ENCODE measurements around the gene KIF6.

The KIF6 gene

DNA sequence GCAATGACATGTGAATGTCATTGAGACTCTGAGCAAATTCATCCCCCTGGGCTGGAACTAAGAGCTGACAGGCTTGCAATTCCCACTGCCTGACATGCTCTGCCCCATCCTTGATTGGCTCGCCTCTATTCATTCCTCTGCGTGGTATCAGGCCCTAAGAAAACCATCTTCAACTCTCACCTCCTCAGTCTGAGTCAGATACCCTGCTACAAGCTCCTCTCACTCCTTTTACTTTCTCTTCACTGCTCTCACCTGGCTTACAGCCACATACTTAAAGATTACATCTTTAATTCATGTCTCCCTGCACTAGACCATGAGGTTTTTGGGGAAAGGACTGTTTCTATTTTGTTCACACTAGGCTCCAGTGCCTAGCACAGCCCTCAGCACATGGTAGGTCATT is 131.6 kb downstream of the KIF6 start:
- DNase-seq (ENCODE audit: low spot score) = no peak

GRCh38 chr6:39590871-39591393 is 134.3 kb downstream of the KIF6 start:
- no peak for DNase-seq (ENCODE audit: low spot score)

GRCh38 chr6:39587080-39587479 is 138.1 kb downstream of the KIF6 start:
- no peak for DNase-seq (ENCODE audit: low spot score)

DNA sequence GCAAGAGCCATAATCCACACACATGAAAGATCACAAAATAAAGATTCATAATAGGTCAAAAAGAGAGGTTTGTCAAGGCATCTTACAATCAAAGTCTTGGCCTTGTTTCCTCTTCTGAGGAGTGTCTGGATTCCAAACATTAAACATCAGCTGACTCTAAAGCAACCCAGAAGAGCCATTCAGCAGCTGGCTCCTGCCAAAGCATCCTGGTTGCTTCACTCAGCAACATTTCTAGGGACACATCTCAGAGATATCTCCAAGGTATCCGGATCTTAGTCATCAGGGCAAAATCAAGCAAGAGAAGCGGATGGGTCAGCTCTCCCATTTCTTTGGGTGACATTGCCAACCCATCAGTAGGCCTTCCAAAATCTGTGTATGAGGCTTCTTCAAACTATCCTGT is 139.6 kb downstream of the KIF6 start:
- DNase-seq (ENCODE audit: low spot score) = no peak

DNA sequence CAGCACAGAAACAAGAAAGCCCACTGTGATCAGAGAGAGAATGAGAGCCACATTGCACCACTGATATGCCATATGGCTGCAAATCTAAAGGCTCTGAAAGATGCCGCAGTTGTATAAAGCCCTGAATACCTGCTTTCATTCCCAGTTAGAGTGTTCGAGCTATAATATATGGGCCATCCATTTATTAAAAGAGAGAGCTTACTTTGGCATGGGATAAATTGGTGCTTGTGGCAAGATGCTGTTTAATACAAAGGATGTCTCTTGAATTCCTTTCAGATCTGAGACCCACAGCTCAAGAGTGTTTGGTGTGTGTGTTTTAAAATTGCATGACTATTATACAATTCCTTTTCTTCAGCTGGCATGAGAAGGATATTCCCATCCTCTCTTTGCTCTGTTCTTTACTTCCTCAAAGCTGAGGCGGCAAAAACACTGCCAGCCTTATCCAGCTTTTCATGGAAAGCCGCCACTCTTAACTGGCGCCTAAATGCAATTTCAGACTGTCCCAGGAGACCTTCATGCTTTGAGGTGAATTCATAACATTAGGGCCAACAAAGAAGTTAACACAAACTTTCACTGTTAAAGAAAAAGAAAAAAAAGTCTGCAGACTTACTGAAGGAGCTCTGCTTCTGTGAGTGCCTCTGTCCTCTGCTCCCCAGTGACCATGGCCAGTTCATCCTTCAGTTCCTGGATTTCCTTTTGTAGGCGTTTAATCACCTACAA is 147.6 kb downstream of the KIF6 start:
- no peak for DNase-seq (ENCODE audit: low spot score)

DNA sequence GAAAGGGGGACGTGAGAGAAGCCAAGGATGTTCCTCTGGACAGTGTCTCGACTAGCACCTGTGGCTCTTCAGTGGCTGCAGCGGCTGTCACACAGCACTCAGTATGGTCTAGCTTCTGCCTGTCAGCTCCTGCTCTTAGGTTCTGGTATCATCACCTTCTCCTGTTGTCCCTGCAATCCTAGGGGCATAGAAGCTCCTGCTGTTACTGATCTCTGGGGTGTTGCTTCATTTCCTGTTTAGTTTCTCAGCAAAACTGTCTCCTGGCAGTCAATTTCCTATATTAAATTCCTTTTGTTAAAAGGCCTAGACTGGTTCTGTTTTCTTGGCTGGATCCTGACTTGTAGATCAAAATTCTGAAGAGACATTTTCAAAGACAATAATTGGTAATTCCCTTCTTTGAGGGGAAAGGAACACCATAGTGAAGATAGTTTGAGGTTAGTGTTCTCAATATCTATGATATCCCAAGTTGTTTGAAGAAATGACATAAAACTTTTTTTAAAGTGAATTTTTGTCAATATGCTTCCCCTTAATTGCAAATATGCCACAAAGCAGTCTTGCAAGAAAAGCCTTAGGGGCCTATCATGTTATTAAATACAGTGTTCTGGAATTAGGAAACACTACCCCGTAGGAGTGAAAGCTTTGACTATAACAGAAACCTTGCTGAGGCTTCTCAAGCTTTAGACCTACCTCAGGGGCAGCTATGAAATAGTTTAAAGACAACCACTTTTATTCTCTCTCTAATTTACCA is 148.5 kb downstream of the KIF6 start:
- DNase-seq (ENCODE audit: low spot score) = no peak

DNA sequence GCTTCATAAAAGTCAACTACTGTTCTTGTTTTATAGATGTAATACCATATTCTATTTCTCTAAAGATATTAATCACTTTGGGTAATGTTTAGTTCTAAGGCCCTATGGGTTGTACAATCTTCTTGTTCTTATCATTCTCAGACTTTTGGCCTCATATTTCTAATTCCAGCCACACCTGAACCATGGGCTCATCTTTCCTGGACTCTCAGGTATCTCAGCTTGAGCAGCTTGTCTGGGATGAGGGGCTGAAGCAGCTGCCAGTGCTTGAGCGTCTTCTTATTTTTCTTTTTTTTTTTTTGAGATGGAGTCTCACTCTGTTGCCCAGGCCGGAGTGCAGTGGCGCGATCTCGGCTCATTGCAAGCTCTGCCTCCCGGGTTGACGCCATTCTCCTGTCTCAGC is 150.2 kb downstream of the KIF6 start:
- no peak for DNase-seq (ENCODE audit: low spot score)

DNA sequence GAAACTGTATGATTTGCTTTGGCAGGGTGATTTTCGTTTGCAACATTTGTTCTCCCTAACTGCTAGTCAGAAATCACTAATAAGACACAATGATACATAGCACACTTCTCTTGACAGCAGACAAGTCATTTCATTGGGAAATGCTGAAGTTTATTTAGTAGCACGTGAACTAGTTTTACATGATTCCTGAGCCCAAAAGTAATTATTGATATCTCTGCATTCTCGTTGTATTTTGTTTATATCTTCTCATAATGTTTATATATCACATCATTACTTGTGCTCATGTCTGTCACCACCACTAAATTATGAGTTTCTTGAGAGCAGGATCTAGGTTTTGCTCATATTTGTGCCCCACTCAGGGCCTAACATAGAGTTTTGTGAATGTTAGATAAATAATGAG is 151.7 kb downstream of the KIF6 start:
- DNase-seq (ENCODE audit: low spot score) = no peak

GRCh38 chr6:39572661-39573340 is 152.4 kb downstream of the KIF6 start:
- no peak for DNase-seq (ENCODE audit: low spot score)

- no peak for DNase-seq (ENCODE audit: low spot score)
Measured at GRCh38 chr6:39568896-39569295, 156.3 kb downstream of the KIF6 start.

DNA sequence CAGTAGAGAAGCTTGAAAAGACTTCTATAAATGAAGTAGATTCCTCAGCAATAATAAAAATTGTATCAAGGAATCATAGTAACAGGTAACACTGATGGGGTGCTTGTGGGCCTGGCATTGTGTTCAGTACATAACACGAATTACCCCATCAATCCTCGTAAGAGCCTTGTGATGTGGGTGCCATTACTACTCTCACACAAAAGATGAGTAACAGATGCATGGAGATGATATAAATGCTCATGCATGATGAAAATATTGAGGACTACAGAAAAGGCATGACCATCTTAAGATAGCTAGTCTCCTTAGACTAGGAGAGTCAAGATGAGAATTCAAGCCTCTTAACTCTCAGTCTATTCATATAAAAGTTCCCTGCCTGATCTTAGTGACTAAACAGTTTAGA is 158.1 kb downstream of the KIF6 start:
- no peak for DNase-seq (ENCODE audit: low spot score)

DNA sequence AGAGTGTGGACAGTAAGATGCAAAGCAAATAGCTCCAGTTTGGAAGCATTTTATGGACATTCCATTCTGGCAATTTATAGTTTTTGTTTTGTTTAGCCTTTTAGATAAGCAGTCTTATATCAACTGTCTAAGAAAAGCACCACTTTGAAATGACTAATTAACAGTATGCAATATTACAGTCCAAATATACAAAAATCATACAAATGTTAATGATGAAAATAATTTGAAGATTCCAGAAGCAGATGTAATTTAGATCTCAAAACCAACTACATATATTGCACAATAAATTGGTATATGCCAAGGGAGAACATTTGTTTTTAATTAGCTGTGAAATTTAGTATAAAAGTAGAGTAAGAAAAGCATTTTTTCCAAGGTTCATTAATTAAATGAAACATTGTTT is 158.8 kb downstream of the KIF6 start:
- DNase-seq (ENCODE audit: low spot score) = no peak

- no peak for DNase-seq (ENCODE audit: low spot score)
Measured at GRCh38 chr6:39565956-39566355, 159.3 kb downstream of the KIF6 start.

- DNase-seq (ENCODE audit: low spot score) = no peak
Measured at GRCh38 chr6:39563566-39564311, 161.5 kb downstream of the KIF6 start.

- no peak for DNase-seq (ENCODE audit: low spot score)
Measured at GRCh38 chr6:39561536-39562266, 163.5 kb downstream of the KIF6 start.

DNA sequence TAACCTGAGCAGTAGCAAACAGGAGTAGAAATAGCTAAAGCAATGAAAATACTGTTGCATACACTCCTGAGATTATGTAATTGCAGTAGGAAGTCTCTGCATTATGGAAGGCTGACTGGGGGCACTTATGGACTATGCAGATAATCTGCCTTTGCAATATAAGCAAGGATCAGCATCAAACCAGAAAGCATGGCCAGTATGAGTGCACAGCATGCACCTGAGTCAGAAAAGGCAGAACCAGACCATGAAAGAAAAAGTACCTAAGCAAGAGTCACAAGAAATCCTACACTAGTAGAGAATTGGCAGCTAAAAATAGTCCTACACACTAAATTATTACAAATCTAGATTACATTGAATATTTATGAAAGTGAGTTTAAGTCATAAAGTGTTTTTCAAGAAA is 164.3 kb downstream of the KIF6 start:
- DNase-seq (ENCODE audit: low spot score) = no peak

DNA sequence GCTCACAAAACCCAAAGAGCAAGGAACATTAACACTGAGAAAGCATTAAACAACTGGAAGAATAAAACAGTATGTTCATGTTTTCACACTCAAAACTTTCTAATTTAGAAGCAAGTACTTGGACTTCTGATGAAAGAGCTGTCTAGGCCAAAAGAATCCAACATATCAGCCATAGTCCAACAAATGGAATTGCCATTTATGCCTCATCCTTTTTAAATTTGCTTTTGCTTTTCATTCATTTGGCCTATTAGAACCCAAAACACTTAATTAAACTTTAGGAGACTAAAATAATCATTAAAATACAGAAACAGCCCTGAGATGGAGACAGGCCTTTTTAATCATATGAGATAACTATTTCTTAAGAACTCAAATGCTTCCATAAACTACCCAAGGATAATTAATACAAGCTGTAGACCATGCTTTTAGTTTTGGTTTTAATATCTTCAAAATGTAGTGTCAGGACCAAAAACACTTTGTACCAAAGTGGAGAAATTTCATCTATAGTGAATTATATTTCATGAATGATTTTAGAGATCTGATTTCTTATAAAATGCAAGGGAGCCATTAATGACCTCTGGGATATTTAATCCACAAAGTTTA is 166.5 kb downstream of the KIF6 start:
- DNase-seq (ENCODE audit: low spot score) = no peak

GRCh38 chr6:39558079-39558478 is 167.1 kb downstream of the KIF6 start:
- DNase-seq (ENCODE audit: low spot score) = no peak

GRCh38 chr6:39555136-39555535 is 170.1 kb downstream of the KIF6 start:
- DNase-seq (ENCODE audit: low spot score) = no peak

GRCh38 chr6:39553860-39554802 is 171.1 kb downstream of the KIF6 start:
- no peak for DNase-seq (ENCODE audit: low spot score)

All from CD4-positive, alpha-beta T cell treated with Interleukin-6 at 100 ng/mL for 8 hours (primary cell).